ENCODE data around the gene CEP170B.
"Not testable (repeated sequence)": the region's sequence is repeated elsewhere in the genome, so short reads cannot be mapped to it uniquely, and the experiment has no call there.

Gene CEP170B

DNA sequence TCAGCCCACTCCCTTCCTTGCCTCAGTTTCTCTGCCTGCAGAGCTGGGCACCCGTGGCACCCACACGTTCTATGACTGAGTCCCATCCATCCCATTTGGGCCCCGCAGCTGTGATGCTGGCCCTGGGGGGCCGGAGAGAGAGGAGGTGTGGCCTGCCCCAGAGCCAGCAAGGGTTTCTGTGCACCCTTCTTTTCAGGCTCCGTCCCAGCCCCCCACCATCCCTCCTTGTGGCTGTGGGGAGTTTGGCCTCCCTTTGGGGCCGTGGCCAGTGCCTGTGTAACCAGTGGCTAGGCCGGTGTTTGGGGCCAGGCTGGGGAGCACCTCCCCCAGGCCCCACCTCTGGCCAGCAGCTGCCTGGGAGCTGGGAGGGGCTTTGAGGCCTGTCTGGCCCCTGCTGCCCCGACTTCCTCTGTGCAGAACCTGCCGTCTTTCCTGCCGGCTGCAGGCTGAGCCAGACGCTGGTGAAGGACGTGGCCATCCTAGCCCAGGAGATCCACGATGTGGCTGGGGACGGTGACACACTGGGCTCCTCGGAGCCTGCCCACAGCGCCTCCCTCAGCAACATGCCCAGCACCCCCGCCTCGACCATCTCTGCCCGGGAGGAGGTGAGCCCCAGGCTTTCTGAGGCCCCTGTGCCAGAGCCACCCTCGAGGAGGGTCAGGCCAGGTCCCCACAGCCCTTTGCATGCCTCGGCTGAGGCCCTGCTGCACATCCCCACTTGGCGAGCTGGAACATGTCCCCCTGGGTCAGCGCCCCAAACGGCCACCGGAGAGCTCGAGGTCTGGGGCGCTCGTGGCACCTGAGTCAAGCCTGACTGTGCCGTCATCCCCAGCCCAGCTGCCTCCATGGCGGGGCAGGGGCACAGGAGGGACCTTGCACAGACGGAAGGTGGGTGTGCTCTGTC lies 27.7 kb downstream of the CEP170B start:
- DNase-seq = no peak

DNA sequence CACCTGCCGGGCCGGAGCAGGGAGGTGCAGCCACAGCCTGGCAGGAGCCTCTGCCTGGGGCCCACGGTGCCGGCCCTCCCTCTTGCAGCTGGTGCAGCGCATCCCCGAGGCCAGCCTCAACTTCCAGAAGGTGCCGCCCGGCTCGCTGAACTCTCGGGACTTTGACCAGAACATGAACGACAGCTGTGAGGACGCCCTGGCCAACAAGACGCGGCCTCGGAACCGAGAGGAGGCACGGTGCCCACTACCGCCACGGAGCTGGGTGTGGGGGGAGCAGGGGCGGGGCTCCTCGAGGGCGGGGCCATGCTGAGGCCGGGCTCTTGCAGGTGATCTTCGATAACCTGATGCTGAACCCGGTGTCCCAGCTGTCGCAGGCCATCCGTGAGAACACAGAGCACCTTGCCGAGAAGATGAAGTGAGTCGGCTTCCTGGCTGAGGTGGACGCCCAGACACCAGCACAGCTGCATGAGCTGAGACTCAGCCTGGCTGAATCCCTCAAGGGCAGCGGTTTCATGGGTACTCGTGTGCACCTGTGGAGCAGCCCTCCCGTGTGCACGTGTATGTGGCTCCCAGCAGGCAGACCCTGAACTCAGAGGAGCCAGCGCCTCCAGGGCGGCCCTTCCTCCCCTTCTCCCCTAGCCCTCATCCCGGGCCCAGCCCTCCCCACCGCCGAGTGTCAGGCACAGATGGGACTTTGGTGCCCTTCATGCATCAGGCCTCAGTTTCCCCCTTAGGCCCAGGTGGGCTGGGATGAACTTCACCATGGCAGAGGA lies 28.6 kb downstream of the CEP170B start:
- DNase-seq = no peak

DNA sequence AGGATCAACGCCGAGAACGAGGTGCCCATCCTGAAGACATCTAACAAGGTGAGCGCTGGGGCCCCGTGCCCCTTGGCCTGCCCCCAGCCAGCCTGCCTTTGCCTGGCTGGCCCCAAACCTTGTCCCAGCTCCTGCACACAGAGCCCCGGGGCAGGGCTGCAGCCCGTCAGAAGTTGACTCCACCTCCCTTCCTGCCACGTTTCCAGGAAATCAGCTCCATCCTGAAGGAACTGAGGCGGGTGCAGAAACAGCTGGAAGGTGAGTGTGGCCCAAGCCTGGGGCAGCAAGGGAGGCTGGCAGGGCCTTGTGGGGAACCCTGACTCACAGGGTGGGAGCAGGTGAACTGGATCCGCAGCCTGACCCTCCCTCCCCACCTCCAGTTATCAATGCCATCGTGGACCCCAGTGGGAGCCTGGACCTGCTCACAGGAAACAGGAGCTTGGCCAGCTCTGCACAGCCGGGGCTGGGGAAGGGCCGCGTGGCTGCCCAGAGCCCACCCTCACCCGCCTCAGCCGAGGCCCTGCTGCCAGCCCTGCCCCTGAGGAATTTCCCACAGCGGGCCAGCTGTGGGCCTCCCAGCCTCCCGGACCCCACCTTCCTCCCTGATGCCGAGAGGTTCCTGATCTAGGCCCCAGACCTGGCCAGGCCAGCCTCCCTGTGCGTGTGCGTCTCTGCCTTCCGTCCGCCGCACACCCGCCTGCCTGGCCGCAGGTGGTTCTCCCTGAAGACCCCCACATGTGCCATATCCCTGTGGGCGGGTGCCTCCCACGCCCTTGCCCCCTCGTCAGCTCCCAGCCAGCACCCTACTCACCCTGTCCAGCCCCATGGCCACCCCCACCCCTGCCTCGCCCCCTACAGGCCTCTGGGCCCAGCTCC lies 29.5 kb downstream of the CEP170B start:
- no peak for DNase-seq

DNA sequence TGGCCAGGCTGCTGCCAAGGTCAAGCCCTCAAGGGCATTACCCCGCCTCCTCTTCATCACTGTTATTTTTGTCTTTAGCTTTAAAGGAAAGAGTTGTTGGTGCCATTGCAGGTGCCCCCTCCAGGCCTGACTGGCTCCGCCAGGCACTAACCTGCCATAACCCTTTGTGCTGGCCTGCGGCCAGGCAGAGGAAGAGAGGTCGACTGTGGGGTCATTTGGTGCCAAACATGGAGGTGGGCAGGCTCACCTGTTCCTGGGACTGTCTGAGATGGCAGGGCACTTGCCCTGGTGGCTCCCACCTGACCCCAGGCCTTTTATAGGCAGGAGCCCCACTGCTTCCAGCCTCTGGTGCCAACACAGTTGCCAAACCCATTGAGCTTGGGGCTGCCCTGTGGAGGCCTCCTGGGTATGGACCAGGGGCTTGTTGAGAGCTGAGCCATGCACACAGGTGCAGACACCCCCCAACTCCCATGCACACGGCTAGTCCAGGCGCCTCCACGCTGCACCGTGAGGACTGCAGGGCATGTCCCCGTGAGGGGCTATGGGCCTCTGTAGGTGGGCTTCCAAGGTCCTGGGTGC lies 30.2 kb downstream of the CEP170B start:
- no peak for DNase-seq

DNA sequence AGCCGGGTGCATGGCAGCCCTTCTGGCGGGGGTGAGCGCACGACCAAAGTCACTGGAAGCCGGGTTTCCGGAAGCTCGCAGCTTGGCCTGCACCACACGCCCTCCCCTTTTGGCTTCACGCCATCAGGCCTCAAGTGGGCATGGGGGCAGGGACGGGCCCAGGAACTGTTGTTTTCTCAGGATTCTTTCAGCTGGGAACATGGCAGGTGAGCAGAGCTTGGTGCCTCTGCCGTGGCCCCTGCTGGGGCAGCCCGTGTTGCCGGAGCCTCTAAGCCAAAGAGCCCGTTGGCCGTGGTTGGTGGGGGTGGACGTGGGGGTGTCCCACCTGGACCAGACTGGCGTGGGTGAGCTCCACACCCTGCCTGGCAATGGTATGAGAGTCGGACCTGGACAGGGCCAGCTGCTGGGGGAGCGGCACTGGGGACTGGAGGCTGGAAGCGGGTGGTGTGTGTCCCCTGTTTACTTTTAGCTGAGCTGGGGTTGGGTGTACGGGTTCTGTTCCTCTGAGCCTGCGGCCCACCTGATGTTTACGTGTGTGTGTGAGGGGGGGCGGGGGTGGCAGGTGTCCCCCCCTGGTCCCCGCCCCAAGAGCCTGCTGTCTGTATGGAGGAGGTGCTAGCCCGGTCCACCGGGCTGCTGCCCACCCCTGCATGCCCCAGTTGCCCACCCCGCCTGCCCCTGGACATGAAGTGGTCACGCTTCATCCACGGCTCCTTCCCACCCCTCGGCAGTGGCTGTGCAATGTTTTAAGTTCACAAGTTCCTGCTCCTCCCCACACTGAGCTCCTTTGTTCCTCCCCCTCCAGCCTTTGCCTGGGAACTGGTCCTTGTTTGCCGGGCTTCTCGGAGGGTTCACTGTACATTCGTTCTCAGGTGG lies 31.0 kb downstream of the CEP170B start:
- no peak for DNase-seq

DNA sequence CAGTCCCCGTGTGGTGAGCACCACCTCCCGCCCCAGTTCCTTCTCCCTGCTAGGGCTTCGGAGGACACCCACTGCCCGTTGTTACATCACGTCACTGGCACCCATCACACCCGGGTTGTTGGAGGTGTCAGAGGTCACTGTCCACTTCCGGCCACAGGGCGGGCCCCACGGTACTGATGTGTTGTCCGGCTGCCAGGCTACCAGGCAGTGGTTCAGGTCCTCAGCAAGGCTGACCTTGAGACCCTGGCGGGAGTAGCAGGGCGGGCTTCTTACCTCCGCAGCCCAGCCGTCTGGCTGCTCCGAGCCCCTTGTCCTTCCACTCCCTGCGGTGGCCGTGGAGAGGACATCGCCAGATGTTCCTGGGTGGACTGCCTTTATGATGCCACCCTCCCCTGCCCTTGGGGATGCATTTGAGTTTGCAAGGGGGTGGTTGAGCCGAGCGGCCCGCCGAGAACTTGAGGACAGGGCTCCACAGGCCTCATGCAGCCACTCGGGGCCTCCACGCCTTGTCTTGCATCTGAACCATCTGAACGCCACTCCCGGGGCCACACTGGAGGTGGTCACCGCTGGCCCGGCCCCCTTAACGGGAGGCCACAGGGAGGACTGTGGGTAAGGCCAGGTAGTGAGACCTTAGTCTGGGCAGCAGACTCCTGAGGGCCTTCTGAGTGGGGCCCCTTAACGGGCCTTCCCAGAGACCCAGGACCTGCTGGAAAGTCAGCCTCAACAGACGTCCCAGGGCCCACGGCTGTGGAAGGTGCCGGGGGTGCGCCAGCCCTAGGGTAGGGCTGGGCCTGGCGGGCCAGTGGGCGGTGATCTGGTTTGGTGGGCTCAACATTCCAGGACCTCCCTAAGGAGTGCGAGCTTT lies 32.5 kb downstream of the CEP170B start:
- no peak for DNase-seq

DNA sequence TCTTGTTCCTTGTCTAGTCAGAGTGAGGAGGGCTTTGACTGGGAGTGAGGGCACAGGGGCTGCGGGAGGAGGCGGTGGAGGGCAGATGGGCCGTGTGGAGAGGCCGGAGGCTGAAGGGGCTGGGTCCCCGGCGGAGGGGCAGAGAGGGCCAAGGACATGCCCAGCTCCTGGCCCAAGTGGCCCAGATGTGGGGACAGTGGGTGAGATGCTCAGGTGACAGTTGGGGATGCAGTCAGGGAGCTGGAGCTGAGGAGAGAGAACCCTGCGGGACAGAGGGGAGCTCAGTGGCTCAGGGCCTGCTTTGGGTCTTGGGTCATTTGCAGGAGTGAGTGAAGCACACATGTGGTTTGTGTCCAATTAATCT lies 33.1 kb downstream of the CEP170B start:
- DNase-seq = no peak

DNA sequence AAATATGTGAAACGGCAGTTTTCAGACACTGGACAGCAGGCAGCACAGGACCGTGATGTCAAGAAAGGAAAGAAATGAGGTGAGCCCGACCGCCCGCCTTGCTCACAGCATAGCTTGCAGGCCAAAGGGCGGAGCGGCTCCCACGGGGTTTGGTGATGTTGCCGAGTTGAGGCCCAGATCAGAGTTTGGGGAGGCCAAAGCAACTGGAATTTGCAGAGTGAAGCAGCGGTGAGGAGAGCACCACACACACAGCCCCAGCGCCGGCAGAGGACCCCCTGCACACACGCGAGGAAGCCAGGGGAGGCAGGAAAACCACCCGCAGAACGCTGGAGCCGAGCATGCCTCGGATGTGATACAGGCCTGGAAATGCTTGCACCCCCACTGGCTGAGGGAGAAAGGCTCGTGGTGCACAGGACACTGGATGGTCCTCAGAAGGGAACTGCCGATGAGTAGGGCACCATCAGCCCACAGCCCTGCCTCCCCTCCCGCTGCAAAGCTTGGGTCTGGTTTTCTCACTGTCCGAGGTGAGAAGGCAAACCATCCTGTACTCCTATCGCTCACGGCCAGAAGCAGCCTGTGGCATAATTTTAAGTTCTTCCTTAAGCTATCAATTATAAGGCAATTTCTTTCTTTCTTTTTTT lies 33.9 kb downstream of the CEP170B start:
- no peak for DNase-seq

DNA sequence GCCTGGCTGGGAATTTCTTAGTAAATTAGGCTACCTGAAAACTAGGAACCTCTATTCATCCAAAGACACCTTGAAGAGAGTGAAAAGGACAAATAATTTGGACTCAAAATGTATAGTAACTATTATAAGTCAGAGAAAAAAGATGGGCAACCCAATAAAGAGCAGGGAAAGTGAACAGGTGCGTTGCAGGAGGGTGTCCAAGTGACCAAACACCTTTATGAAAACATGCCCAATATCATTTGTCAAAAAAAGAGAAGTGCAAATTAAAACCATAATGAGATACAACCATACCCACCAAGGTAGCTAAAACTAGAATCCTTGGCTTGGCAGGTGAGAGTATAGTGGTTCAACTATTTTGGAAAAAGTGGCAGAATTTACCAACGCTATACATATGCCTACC lies 34.7 kb downstream of the CEP170B start:
- no peak for DNase-seq

DNA sequence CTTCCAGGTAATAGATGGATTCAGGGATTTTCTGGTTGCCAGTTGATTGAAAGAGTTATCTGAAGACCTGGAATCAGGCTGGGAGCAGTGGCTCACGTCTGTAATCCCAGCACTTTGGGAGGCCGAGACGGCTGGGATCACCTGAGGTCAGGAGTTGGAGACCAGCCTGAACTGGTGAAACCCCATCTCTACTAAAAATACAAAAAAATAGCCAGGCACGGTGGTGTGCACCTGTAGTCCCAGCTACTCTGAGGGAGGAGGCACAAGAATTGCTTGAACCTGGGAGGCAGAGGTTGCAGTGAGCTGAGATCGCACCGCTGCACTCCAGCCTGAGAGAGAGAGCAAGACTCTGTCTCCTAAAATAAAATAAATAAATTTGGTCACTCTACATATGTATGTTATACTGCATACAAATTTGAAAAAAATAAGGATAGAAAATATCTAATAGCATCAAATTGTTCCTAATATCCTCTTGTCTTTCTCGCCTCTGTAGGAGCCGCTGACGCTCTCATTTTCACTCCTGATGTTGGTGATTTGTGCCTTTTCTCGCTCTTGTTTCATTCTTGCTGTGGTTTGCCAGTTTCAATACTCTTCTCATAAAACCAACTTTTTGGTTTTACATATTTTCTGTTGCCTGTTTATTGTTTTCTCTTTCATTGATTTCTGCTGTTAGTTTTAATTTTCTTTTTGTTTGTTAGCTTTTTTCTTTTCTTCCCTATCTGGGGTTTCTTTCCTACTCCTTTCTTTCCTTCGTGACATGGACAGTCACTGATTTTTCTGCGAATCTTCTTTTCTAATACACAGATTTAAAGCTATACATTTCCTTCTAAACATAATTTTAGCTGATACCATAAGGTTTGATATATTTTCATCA lies 35.8 kb downstream of the CEP170B start:
- no peak for DNase-seq

DNA sequence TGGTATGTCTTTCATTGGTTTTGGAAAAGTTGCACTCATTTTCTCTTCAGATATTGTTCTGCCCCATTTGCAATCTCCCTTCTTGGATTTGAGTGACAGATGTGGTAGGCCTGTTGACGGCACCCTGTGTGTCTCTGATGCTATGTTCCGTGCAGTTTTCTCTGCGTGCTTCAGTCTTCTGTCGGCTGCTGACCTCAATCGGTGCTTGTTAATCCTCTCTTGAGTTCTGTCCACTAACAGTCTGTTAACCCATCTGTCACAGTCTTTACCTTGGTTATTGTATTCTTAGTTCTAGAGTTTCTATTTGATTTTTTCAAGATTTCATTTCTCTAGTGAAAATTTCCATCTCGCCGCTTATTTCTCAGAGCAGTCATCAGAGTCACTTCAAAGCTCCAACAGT lies 38.9 kb downstream of the CEP170B start:
- DNase-seq = no peak

DNA sequence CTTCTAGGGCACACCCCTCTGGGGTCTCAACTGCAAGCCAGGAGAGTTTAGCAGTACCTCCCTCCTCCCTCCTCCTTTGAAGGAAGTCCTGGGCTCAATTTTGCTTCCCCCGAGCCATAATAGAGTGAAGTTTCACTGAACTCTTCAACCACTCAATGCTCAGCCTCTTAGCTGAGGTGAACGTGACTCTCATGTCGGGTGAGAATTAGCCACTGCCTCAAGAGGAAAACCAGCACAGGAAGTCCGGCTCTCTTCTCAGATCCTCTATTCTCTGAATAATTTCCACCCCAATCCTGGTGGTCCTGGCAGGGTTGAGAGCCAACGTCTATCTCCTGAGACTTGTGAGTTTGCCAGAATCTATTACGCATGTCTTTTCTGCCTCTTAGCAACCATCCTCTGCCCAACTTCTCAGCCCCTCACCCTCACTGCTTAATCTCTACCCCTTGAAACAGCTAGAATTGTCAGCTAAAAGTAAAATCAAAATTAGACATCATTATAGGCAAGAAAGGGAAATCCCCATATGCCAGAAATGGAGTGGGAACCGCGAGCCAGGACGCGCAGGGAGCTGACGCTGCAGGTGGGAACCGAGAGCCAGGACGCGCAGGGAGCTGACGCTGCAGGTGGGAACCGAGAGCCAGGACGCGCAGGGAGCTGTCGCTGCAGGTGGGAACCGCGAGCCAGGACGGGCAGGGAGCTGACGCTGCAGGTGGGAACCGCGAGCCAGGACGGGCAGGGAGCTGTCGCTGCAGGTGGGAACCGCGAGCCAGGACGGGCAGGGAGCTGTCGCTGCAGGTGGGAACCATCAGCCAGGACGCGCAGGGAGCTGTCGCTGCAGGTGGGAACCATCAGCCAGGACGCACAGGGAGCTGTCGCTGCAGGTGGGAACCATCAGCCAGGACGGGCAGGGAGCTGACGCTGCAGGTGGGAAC lies 39.8 kb downstream of the CEP170B start:
- DNase-seq = not testable (repeated sequence)

DNA sequence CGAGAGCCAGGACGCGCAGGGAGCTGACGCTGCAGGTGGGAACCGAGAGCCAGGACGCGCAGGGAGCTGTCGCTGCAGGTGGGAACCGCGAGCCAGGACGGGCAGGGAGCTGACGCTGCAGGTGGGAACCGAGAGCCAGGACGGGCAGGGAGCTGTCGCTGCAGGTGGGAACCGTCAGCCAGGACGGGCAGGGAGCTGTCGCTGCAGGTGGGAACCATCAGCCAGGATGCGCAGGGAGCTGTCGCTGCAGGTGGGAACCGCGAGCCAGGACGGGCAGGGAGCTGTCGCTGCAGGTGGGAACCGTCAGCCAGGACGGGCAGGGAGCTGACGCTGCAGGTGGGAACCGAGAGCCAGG lies 40.5 kb downstream of the CEP170B start:
- not testable (repeated sequence) for DNase-seq

DNA sequence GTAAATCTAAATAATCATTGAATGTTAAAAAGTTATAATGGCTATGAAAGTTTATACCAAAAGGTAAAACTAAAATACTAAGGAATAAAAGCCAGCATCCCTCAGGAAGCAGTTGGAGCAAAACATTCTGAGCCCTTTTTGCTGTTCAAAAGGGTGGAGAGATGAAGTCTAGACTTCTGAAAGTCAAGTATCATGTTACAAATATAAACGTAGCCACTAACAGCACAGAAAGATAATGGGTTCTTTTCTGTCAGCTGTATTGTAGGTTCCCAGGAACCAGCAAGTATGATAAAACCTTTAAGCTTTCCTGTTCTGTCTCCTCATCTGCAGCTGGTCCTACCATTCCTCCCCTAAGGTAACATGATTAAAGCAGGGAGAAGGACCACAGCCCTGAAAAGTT lies 43.2 kb downstream of the CEP170B start:
- DNase-seq = no peak

DNA sequence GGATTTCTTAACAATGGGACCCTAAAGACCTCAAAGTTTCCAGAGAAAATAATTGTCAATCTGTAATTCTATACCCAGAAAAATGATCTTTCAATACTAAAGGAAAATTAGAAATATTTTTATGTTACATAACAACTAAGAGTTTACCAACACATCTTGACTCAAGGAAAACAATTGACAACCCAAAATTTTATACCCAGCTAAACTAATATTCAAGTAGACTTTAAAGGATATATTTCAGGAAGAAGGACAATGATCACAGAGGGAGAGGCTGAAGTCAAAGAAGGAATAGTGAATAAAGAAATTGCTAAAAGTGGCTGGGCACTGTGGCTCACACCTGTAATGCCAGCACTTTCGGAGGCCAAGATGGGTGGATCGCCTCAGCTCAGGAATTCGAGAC lies 47.0 kb downstream of the CEP170B start:
- no peak for DNase-seq

DNA sequence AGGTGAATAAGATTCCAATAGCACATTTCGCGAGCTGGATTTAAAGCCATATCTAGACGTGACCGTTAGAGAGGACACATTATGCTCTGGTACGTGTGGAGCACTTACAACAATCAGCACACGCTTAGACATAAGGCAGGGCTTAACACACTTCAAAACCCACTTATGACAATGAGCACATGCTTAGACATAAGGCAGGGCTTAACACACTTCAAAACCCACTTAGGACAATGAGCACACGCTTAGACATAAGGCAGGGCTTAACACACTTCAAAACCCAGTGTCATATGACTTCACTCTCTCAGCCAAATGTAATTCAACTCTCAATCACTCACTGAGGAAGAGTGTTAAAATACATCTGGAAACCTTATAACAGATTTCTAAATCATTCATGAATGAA lies 48.4 kb downstream of the CEP170B start:
- no peak for DNase-seq

DNA sequence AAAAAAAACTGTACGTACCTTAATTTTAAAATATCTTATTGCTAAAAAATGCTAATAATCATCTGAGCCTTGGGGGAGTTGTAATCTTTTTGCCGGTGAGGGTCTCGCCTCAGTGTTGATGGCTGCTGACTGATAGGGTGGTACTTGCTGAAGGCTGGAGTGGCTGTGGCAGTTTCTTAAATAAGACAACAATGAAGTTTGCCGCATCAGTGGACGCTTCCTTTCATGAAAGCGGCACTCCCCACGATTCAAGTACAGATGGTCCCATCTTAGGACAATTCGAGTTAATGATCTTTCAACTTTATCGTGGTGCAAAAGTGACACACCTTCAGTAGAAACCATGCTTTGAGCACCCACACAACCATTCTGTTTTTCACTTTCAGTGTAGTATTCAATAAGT lies 52.0 kb downstream of the CEP170B start:
- no peak for DNase-seq

DNA sequence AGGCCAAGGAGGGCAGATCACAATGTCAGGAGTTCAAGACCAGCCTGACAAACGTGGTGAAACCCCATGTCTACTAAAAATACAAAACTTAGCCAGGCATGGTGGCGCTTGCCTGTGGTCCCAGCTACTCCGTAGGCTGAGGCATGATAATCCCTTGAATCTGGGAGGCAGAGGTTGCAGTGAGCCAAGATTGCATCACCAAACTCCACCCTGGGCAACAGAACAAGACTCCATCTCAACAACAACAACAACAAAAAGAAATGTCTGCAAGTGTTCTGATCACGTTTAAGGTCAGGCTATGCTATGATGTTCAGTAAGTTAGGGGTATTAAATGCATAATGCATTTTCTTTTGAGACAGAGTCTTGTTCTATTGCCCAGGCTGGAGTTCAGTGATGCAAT lies 52.9 kb downstream of the CEP170B start:
- DNase-seq = no peak
